Fibroblast of lung (primary cell): Measurements from ENCODE around the gene USH1G. TPM values are rescaled to one million over a fixed set of nuclear protein-coding genes. Genes with fewer than 3 reads are reported as not detected.

Experiments
- DNase-seq, 2 donors: peaks; one replicate each; pipeline versions ENCODE4 v3.0.0 to v3.0.0-alpha.2; 2010; ENCODE audit warnings: low read depth in 2 of 2
- H2AFZ ChIP-seq: 2 replicates; pipeline ENCODE4 v1.5.1; 2012; ENCODE audit warnings: low read length, control low read depth, inconsistent platforms
- H3K27ac ChIP-seq: 2 replicates; pipeline ENCODE4 v1.5.1; 2011; ENCODE audit warnings: low read length, control low read depth; ENCODE audit not compliant: insufficient read depth
- H3K27me3 ChIP-seq: 2 replicates; pipeline ENCODE4 v1.5.1; 2011; ENCODE audit warnings: mild to moderate bottlenecking, low read length; ENCODE audit not compliant: control insufficient read depth, insufficient read depth
- H3K36me3 ChIP-seq: 2 replicates; pipeline ENCODE4 v1.5.1; 2011; ENCODE audit warnings: low read length; ENCODE audit not compliant: control insufficient read depth, insufficient read depth
- H3K4me1 ChIP-seq: 2 replicates; pipeline ENCODE4 v1.5.1; 2011; ENCODE audit warnings: low read length; ENCODE audit not compliant: control insufficient read depth, insufficient read depth; ENCODE audit errors: extremely low read depth
- H3K4me2 ChIP-seq: 2 replicates; pipeline ENCODE4 v1.5.1; 2011; ENCODE audit warnings: low read length, control low read depth; ENCODE audit not compliant: insufficient read depth; ENCODE audit errors: extremely low read depth
- H3K4me3 ChIP-seq, 4 experiments: fragments of 200-600 bp in 1 of 4; sonication (generic) in 1 of 4; replicated peaks in 1 of 4; 2 replicates each; pipeline ENCODE4 v1.5.1; 2011 to 2016; ENCODE audit warnings: low read length in 4 of 4, low read depth in 3 of 4, mild to moderate bottlenecking in 3 of 4, control low read depth in 2 of 4, inconsistent platforms in 1 of 4, mixed read lengths in 1 of 4; ENCODE audit not compliant: insufficient read depth in 1 of 4; ENCODE audit errors: control extremely low read depth in 1 of 4
- H3K79me2 ChIP-seq: 2 replicates; pipeline ENCODE4 v1.5.1; 2012; ENCODE audit warnings: mild to moderate bottlenecking, low read length, inconsistent platforms; ENCODE audit not compliant: control insufficient read depth, insufficient read depth
- H3K9ac ChIP-seq: 2 replicates; pipeline ENCODE4 v1.5.1; 2011; ENCODE audit warnings: mild to moderate bottlenecking, low read length, control low read depth; ENCODE audit not compliant: insufficient read depth
- H3K9me3 ChIP-seq: 2 replicates; pipeline ENCODE4 v1.5.1; 2012; ENCODE audit warnings: low read depth, low read length; ENCODE audit not compliant: control insufficient read depth, insufficient read depth
- H4K20me1 ChIP-seq: 2 replicates; pipeline ENCODE4 v1.5.1; 2011; ENCODE audit warnings: low read length; ENCODE audit not compliant: control insufficient read depth, insufficient read depth; ENCODE audit errors: extremely low read depth
- CTCF ChIP-seq, 2 donors: IDR thresholded peaks in 1 of 2; conservative IDR thresholded peaks in 1 of 2; 1 replicate in 1 of 2; 2 replicates in 1 of 2; pipeline ENCODE4 v1.5.1; 2011 to 2012; ENCODE audit warnings: low read length in 2 of 2, control low read depth in 1 of 2, inconsistent platforms in 1 of 2, low read depth in 1 of 2, mild to moderate bottlenecking in 1 of 2
- EZH2 ChIP-seq: IDR thresholded peaks from 2 replicates; pipeline ENCODE4 v1.5.1; 2012; ENCODE audit warnings: low read length, control low read depth, mild to moderate bottlenecking; ENCODE audit errors: missing control alignments
- polyA plus RNA-seq, 2 donors: library from polyadenylated mRNA; depleted of rRNA in 1 of 2; stranded (reverse) in 1 of 2; unstranded in 1 of 2; fragments of >200 nt; gene quantifications; 2 replicates each; pipeline ENCODE4 v1.2.1, GENCODE V29; 2011 to 2012; ENCODE audit warnings: missing spikeins in 1 of 2
- total RNA-seq: library from RNA; depleted of rRNA; stranded (reverse); fragments of >200 nt; gene quantifications from 2 replicates; pipeline ENCODE4 v1.2.1, GENCODE V29; 2014

The USH1G gene
- total and polyA plus RNA-seq, 2 donors (not counting 1 experiment from before 2014, with no cell fraction given) = not detected

GRCh38 chr17:74943808-74944522, 20.9 kb upstream of the USH1G start:
- no peak for DNase-seq
- TF ChIP-seq CTCF (conservative IDR thresholded peaks at IDR 0.05 in 1 of 2, IDR thresholded peaks at IDR 0.05 in 1 of 2; ENCODE audit: low read depth in 1 of 2, low read length in 2 of 2) (no peak), EZH2 (no peak)
- no peaks in the 10 kb centered on the region for H3K4me1 ChIP-seq

GRCh38 chr17:74941128-74941725, 18.2 kb upstream of the USH1G start:
- Histone ChIP-seq H3K9me3 (no peaks in the 10 kb centered on the region), H3K36me3 (no peaks in the 10 kb centered on the region), H3K27me3 (peaks cover 40% of the 10 kb centered on the region), H3K79me2 (no peaks in the 10 kb centered on the region), H3K9ac (no peak overlapping the region), H3K27ac (no peak overlapping the region), H2AFZ (no peak overlapping the region), H3K4me1 (no peaks in the 10 kb centered on the region), H3K4me3 (no peak overlapping the region), H3K4me2 (no peak overlapping the region), H4K20me1 (no peaks in the 10 kb centered on the region)
- TF ChIP-seq EZH2 = peak; percentile 32
- no peak for TF ChIP-seq CTCF (conservative IDR thresholded peaks at IDR 0.05 in 1 of 2, IDR thresholded peaks at IDR 0.05 in 1 of 2; ENCODE audit: low read depth in 1 of 2, low read length in 2 of 2)
- no peak for DNase-seq

More at GRCh38 chr17:74943808-74944522, 20.9 kb upstream of the USH1G start:
- no peak overlapping the region for H3K4me2 ChIP-seq
- no peak overlapping the region for H3K4me3 ChIP-seq
- H3K27ac ChIP-seq = no peak overlapping the region
- H3K79me2 ChIP-seq = no peaks in the 10 kb centered on the region
- H3K27me3 ChIP-seq = peaks cover 17% of the 10 kb centered on the region
- no peaks in the 10 kb centered on the region for H4K20me1 ChIP-seq
- H3K36me3 ChIP-seq = no peaks in the 10 kb centered on the region
- no peak overlapping the region for H2AFZ ChIP-seq
- no peak overlapping the region for H3K9ac ChIP-seq
- H3K9me3 ChIP-seq = no peaks in the 10 kb centered on the region

DNA sequence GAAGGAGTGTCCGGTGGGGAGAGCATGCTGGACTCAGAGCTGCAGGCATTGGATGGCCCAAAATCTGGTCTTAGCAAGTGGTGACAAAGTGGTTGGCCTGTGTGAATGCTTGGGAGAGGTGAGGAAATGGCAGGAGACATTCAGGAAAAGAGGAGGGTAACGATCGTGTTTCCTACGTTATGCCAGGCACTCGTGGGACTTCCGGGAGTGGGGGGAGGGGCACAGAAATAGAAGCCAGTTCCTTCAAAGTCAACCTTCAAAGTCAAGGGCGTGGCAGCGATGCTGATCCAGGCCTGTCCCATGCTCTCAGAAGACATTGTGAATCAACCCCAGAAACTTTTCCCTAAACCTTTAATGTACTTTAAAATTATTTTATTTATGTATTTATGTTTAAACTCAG, 16.5 kb upstream of the USH1G start:
- TF ChIP-seq EZH2 (no peak), CTCF (conservative IDR thresholded peaks at IDR 0.05 in 1 of 2, IDR thresholded peaks at IDR 0.05 in 1 of 2; ENCODE audit: low read depth in 1 of 2, low read length in 2 of 2) (no peak)
- Histone ChIP-seq H3K27me3 (peaks cover 46% of the 10 kb centered on the region), H3K27ac (no peak overlapping the region), H3K4me3 (no peak overlapping the region), H2AFZ (no peak overlapping the region), H4K20me1 (no peaks in the 10 kb centered on the region), H3K79me2 (no peaks in the 10 kb centered on the region), H3K4me1 (no peaks in the 10 kb centered on the region), H3K36me3 (no peaks in the 10 kb centered on the region), H3K9ac (no peak overlapping the region), H3K9me3 (no peaks in the 10 kb centered on the region), H3K4me2 (no peak overlapping the region)
- DNase-seq = no peak
